Ramos (cell line): ENCODE data around the gene CASKIN1.

Experiments
- in situ Hi-C: fragments of 300-500 bp; cut with MboI; formaldehyde crosslinking; loops from one replicate; pipeline ENCODE4 v1.14.3; 2022; ENCODE audit warnings: low sequenced_read_pairs; ENCODE audit not compliant: unreplicated experiment

The CASKIN1 gene

DNA sequence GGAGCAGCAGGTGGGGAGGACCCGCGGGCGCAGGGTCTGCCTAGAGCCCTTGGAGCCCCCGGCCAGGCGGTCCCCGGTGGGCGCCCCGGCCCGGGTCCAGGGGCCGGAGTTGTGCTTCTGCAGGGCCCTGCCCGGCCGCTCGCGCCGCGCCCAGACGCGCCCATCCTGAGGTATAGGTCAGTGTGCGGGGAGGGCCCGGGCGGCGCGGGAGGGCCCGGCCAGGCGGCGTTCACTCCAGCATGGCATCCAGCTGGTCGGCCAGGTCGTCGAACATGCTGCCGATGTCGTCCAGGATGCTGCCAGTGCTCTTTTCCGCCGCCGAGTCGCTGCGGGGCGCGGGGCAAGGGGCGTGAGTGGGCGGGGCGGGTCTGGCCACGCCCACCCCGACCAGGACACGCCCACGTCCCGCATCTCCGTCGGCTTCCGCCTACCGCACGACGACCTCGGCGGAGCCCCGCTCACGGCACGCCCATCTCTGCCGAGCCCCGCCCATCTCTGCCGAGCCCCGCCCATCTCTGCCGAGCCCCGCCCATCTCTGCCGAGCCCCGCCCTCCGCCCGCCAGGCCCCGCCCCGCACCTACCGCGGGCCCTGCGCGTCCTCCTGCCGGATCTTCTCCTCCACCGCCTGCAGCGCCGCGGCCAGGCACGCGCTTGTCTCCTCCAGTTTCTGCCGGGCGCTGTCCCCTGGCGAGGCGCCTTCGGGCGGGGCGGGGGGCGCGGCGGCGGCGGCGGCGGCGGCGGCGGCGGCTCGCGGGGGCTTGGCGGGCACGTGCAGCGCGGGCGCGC is 17.9 kb downstream of the CASKIN1 start:
- in situ Hi-C loops: no loop called here

DNA sequence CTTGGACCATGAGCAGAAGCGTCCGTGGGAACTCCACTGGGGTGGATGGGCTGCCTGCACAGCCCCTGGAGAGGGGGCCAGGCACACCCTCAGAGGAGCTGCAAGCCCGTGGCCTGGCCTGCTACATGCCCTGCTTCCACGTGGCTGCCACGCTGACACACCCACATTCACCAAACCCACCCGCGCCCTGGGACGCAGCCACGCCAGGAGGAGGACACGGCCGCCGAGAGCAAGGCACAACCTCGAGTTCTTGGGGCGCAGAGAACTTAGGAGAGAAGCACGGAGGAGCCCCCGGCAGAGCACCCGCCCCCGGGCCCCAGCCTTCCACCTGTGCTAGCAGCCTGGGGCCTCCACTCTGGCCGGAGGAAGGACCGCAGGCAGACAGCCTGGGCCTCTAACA is 18.8 kb downstream of the CASKIN1 start:
- in situ Hi-C loops: no loop called here

DNA sequence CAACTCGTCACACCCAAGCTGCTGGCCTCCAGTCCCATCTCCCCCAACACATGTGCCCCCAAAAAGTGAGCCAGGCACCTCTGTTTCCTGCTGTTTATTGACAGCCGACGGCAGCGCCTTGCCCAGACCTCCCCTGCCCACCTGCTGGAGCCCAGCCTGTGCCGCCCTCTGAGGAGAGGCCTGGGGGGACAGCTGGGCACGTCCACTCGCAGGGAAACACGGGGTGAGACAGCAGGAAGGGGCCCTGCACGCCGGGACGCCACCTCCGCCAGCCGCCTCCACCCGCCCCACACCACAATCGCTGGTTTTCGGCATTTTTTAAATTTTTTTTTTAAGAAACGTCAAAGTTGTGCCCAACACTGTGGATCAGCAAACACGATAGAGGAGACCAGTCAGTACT is 19.3 kb downstream of the CASKIN1 start:
- in situ Hi-C loops: no loop called here

DNA sequence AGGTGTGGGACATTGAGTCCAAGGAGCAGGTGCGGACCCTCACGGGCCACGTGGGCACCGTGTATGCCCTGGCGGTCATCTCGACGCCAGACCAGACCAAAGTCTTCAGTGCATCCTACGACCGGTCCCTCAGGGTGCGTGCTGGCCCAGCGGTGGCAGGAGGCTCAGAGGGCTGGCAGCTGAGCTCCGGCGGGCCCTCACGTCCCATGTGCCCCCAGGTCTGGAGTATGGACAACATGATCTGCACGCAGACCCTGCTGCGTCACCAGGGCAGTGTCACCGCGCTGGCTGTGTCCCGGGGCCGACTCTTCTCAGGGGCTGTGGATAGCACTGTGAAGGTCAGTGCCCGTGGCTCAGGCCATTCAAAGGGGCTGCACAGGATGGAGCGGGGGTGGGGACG is 20.4 kb downstream of the CASKIN1 start:
- in situ Hi-C loops: no loop called here

DNA sequence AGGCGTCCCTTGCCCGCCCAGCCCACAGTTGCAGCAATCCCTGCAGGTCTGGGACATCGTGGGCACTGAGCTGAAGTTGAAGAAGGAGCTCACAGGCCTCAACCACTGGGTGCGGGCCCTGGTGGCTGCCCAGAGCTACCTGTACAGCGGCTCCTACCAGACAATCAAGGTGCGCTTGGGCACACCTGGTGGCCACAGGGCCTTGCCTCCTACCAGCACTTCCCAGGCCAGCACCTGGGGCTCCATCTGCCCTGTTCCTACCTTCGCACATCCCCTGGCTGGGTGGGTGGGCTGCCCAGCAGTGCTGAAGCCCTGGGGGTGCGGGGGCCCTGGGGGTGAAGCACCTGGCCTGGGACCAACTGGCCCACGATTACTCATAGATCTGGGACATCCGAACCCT is 21.0 kb downstream of the CASKIN1 start:
- in situ Hi-C loops: no loop called here

DNA sequence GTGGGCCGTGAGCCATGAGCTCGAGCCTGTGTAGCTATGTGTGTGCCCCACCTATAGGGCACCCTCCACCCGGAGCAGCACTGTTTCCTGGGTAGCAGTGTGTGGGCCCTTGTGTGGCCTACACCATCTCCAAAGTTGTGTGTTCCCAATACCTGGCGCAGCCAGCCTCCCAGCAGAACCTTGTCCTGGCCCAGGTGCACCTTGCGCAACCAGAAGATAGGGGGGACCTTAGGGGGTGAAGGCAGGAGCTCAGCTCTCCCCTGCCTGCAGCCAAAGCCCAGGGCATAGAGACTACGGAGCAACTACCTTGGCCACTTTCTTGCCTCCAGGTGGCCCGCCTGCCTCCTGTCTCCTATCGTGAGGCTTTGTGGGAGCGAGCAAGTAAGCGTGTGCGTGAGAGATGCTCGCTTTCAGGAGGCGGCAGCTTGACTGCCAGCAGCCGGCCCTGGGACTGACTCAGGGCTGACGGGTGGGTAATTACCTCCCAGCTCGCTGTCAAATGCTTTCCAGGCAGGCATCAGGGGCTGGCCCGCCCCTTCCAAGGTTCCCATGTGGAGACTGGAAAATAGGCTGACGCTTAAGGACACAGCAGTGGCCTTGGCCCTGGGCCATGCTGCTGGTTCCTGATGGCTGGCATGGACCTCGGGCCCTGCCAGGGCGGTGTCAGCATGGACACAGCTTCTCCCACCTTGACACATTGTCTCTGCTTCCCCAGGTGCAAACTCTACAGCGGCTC is 21.8 kb downstream of the CASKIN1 start:
- in situ Hi-C loops: no loop called here

DNA sequence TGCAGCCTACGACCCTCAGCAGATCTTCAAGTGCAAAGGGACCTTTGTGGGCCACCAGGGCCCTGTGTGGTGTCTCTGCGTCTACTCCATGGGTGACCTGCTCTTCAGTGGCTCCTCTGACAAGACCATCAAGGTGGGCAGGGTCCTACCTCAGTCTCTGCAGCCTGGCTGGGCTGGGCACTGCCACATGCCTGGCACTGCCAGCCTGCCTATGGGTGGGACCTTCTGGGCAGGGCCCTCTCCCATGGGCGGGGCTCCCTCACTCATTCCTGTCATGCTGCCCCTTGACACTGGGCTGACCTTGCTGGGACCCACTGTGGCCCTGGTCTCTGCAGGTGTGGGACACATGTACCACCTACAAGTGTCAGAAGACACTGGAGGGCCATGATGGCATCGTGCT is 22.5 kb downstream of the CASKIN1 start:
- in situ Hi-C loops: no loop called here

DNA sequence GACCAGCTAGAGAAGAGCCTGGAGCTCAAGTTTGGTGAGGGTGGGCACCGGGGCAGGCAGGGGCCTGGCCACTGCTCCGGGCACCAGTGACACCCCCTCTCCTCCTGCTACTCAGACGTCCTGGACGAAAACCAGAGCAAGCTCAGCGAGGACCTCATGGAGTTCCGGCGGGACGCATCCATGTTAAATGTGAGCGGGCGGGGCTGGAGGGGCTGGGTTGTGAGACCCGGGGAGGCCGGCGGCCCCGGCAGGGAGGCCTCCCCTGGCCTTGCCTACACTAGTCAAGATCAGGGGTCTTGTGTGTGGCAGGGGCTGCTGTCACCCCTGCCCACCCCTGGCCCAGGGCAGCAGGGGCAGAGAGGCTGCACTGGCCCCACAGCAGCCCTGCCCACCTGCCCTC is 23.0 kb downstream of the CASKIN1 start:
- in situ Hi-C loops: no loop called here

DNA sequence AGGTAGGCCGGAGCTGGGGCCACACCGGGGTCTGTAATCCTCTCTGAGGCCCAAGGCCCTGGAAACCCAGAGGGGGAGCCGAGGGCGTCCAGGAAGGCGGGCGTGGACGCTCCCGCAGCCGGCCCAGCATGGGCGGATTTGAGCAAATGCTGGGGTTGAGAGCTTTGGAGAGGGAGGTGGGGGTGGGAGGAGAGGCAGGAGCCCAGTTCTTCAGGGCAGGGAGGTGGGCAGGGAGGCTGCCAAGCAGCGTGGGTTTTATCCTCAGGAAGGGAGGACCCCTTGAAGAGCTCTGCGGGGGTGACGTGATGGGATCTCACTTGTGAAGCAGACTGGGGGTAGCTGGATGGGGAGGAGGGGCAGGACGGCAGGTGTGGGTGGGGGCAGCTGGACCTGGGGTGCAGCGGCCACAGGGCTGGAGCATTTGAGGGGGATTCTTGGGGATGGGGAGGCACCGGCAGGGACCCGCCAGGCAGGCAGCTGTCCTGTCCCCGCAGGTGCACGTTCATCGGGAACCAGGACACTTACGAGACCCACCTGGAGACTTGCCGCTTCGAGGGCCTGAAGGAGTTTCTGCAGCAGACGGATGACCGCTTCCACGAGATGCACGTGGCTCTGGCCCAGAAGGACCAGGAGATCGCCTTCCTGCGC is 23.6 kb downstream of the CASKIN1 start:
- in situ Hi-C loops: no loop called here

DNA sequence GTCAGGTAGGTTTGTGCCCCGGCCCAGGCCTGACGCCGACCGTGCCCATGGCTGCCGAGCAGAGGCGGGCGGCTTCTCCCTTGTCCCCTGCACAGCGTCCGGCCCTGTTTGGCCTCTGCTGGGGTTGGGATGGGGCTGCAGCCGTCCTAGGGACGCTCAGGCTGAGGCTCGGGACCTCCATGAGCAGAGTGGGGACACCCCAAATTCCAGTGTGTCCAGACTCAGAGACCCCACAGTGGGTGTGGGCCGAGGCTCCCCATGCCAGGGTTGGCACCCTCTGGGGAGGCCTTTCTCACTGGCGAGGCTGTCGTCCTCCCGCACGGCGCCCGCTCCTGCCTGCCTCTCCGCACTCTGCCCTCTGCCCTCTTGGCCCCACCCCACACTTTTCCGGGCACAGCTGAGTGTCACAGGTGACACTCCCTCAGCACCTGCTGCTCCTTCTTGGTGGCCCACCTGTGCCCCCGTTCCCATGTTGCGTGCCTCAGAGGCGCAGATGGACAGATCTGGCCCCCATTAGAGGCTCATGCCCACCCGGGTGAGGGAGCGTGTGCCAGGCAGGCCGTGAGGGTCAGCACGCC is 24.7 kb downstream of the CASKIN1 start:
- in situ Hi-C loops: no loop called here

DNA sequence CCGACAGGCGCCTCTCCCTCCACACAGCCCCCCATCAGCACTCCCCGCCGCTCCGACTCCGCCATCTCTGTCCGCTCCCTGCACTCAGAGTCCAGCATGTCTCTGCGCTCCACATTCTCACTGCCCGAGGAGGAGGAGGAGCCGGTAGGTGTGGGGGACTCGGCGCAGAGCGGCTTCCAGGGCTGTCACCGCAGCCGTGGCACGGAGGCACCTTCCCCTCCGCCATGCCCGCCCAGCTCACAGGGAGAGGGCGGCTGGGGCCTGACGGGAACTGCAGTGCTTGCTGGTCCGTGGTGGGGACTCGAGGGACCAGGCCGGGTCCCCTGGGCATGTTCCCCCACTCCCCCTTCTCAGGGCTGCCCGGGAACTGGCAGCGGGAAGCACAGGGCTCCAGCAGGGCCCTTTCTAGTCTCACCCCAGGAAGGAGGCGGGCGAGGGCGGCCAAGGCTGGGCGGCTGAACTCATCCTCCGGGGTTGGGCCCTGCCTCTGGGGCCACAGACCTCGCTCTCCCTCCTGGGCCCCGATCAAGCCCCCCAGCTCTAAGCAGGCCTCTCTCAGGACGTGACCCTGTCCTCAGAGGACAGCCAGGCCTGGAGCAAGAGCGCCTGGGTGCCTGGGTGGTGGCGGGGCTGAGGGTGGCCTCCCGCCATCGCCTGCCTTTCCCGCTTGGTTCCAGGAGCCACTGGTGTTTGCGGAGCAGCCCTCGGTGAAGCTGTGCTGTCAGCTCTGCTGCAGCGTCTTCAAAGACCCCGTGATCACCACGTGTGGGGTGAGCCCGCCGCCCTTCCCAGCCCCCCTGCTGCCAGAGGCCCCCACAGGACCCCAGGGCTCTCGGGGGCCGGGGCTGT is 25.6 kb downstream of the CASKIN1 start:
- in situ Hi-C loops: no loop called here

DNA sequence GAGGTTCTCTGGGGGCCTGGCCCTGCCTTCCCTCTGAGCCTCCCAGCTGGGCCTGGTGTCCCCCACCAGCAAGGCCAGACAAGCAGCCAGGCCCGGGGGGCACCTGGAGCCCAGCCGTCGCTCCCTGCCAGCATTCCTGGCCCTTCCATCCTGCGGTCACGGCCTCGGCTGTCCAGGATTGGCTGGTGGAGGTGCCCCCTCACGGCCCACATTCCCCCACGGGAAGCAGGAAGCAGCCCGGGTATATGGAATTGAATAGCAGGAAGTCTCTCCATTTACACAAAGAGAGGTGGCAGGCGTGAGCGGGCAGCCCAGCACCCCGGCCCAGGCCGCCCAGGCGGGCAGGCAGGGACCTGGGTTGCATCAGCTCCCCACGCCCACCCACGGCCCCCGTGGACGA is 26.3 kb downstream of the CASKIN1 start:
- in situ Hi-C loops: no loop called here

DNA sequence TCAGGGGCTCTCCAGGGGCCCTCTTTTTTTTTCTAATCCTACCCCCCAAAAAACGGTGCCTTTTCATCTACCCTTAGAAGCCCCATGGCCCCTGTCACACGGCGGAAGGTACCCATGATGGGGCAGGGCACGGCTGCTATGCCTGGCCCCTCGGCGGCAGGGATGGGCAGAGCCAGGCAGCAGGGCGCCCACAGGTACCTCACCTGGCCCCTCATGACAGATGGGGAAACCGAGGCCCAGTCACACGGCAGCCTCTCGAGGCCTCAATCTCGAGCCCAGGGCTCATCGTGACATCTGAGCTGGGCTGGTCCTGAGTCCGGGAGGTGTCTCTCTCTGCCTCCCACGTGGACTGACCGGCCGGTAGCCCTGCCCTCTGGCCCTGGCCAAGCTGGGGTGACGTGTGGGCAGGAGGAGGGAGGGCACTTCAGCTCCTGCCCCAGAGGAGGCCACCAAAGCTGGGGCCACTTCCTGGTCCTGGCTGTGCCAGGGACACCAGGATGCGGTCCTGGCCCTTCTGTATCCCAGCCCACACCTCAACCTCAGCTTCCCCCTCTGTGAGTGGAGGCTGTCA is 29.3 kb downstream of the CASKIN1 start:
- in situ Hi-C loops: no loop called here

DNA sequence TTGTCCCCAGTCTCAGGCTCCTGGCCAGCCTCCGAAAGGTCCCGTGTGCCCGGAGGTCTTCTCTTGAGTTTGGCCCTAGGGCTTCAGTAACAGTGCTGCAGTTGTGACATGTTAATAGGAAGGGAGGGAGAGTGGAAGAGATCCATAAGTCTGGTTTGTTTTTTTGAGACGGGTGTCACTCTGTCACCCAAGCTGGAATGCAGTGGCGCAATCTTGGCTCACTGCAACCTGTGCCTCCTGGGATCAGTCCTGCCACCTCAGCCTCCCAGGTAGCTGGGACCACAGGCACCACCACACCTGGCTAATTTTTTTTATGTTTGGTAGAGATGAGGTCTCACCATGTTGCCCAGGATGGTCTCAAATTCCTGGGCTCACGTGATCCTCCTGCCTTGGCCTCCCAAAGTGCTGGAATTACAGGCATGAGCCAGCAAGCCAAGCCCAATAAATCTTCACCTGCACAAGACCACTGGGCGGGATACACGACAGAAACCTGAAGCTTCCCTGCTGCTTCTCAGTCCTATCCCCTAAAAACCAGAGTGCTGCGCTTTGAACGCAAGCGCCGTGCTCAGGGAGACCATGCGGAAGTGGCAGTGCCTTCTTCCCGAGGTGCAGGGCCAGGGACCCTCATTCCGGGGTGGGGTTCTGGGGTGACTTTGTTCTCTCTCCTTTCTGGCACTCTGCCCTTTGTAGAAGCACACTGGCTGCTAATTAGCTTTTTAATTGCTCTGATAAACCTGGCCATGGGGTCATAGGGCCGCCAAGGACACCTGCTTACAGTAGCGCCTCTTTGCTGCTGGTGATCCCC is 29.9 kb downstream of the CASKIN1 start:
- in situ Hi-C loops: no loop called here

DNA sequence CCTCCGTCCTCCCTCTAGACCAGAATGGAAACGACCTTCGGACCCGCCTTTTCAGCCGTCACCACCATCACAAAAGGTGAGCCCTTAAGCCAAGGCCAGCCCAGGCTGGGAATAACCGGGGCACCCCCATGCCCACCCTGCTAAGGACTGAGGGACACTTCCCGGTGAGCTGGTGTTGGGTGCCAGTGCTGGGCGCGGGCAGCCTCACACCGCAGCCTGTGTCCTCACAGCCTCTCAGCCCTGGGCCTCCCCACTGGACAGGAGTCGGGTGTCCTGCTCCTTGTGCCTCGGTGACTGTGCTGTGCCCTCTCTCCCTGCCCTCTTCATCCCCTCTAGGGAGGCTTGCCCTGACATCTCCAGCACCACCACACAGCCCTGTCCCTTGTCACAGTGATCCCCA is 30.5 kb downstream of the CASKIN1 start:
- in situ Hi-C loops: no loop called here

DNA sequence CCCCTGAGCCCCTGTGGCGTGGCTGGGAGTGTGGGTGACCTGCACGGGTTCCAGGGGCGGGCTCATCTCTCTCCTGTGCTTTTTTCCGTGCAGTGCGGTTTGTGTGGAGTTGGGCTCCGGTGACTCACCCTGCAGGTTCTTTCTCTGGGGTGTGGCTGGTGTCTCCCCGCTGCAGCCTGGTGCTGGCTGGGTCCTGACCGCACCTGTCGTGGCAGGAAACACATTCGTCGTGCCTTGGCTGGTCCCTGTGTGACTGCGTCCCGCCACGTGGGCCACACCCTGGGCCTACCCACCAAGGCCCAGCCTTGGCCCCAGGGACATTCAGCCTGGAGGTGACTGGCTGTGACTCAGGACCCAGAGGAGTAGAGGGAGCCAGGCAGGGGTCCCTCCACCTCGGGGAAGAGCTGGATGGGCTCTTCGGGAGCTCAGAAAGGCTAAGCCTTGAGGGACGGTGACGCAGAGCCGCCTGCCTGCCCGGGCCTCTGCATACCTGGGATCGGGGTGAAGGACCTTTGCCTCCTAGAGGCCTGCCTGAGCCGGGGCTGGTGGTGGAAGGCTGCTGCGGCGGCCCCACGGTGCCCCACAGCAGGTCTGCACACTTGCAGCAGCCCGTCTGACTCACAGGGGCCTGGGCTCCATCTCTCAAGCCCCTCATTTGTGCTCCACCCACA is 33.1 kb downstream of the CASKIN1 start:
- in situ Hi-C loops: no loop called here

DNA sequence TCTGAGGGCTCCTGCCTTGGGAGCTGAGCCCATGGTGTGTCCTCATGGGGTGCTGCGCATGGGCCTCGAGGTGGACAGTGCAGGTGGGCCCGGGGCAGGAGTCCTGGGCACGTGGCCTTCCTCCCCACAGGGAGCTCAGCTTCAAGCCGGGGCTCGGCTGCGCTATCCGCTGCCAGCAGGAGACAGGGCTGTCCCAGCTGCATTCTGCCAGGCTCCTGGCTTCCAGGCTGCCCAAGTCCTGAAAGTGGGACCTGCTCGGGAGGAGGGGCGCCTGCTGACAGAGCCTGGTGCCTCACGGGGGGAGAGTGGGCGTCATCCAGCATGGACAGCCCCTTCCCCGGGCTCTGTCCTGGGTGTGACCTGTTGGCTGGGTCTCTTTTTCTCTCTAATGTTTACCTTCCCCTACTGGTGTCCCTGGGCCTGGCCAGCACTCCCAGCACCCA is 33.7 kb downstream of the CASKIN1 start:
- in situ Hi-C loops: no loop called here

DNA sequence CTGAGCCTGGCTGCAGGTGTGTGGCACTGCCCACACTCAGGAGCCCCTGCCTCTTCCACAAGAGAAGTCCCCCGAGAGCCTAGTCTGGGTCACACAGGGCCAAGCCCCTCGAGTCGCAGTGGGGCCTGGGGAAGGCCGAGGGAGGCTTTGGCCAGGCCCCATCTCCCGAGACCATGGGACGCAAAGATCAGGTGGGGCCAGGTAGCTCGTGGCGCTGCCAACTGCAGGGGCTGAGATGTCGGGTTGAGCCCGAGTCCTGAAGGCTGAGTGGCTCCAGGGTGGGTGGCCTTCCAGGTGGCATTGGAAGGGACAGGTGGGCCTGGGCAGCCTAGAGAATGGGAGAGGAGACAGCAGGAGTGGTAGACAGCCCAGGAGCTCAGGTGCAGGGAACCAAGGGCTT is 34.5 kb downstream of the CASKIN1 start:
- in situ Hi-C loops: no loop called here
